Measurements from ENCODE around the gene ASB2. TPM values are rescaled to one million over a fixed set of nuclear protein-coding genes. Genes with fewer than 3 reads are reported as not detected.

Gene ASB2
- total RNA-seq, 4 donors from 2014 or later = 22.1 to 35.8 (median 27.9) TPM

- intact Hi-C loops (cut with DNase I; ENCODE audit: low total_unique reads) (no loop called here), in situ Hi-C loops (cut with MboI; ENCODE audit: low pct_ligation_motif_present in 1 of 4, low pct_unique_long_range_greater_than_20kb in 1 of 4, low sequenced_read_pairs in 3 of 4) (no loop called here)
- Histone ChIP-seq H3K9me3 (no peaks in the 10 kb centered on the region), H3K4me1 (no peaks in the 10 kb centered on the region), H3K4me3 (no peak overlapping the region), H3K27ac (no peak overlapping the region), H3K36me3 (no peaks in the 10 kb centered on the region), H3K27me3 (no peaks in the 10 kb centered on the region)
- DNase-seq = no peak
- no peak for TF ChIP-seq POLR2A (IDR thresholded peaks at IDR 0.05)
- TF ChIP-seq, protein P1, sequence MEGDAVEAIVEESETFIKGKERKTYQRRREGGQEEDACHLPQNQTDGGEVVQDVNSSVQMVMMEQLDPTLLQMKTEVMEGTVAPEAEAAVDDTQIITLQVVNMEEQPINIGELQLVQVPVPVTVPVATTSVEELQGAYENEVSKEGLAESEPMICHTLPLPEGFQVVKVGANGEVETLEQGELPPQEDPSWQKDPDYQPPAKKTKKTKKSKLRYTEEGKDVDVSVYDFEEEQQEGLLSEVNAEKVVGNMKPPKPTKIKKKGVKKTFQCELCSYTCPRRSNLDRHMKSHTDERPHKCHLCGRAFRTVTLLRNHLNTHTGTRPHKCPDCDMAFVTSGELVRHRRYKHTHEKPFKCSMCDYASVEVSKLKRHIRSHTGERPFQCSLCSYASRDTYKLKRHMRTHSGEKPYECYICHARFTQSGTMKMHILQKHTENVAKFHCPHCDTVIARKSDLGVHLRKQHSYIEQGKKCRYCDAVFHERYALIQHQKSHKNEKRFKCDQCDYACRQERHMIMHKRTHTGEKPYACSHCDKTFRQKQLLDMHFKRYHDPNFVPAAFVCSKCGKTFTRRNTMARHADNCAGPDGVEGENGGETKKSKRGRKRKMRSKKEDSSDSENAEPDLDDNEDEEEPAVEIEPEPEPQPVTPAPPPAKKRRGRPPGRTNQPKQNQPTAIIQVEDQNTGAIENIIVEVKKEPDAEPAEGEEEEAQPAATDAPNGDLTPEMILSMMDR (IDR thresholded peaks at IDR 0.05) = no peak
- 35% methylated on average over 3 of the region's 3 CpGs; no CpG with 5 or more reads in 1 of the 2 donors for WGBS, 2 donors (ENCODE audit: low coverage in 1 of 2)
These were observed 59.9 kb downstream of the ASB2 start for GRCh38 chr14:93916498-93916897.

- in situ Hi-C loops (cut with MboI; ENCODE audit: low pct_ligation_motif_present in 1 of 4, low pct_unique_long_range_greater_than_20kb in 1 of 4, low sequenced_read_pairs in 3 of 4) = no loop called here
- Histone ChIP-seq H3K9me3 (no peaks in the 10 kb centered on the region), H3K27me3 (no peaks in the 10 kb centered on the region), H3K4me3 (no peak overlapping the region), H3K4me1 (no peaks in the 10 kb centered on the region), H3K27ac (no peak overlapping the region), H3K36me3 (no peaks in the 10 kb centered on the region)
- TF ChIP-seq EP300 (IDR thresholded peaks at IDR 0.05; ENCODE audit: low read depth) (no peak), POLR2AphosphoS5 (IDR thresholded peaks at IDR 0.05) (no peak), POLR2A (IDR thresholded peaks at IDR 0.05) (no peak)
- TF ChIP-seq, protein P1 (IDR thresholded peaks at IDR 0.05) = no peak
- intact Hi-C loops (cut with DNase I; ENCODE audit: low total_unique reads) = no loop called here
- DNase-seq = no peak
- WGBS, 2 donors (ENCODE audit: low coverage in 1 of 2) = 22 to 42% methylated on average over 2 of the region's 2 CpGs
These were observed 60.6 kb downstream of the ASB2 start for GRCh38 chr14:93915800-93916199.

DNA sequence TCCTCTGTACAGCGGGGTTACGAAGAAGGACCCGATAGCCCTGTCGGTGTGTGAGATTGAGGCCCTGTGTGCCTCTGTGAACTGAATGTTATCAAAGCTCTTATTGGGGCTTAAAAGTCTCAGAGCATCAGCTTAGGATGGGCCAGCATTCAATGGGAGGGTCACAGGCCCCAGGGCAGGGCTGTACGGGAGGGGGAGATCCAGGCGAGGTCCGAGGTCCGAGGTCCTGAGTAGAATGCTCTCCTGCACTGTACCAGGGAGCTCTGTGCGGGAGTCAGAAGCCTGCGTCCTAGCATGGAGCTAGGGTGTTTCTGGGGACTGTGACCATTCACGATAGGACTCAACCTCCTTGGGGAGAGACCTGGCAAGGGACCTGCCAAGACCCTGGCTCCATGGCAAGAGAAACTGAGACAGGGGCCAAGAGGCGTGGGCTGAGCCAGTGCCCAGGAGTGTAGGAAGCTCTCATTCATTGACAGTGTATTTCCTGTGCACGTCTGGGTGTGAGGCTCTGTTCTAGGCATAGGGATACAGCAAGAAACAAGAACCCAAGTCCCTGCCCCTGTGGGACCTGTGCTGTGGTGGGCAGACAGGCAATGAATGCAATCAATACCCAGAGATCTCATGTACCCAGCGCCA is 61.2 kb downstream of the ASB2 start:
- WGBS, 2 donors (ENCODE audit: low coverage in 1 of 2) = 73 to 81% methylated on average over 6 to 14 of the region's 14 CpGs
- Histone ChIP-seq H3K27me3 (no peaks in the 10 kb centered on the region), H3K4me1 (no peaks in the 10 kb centered on the region), H3K27ac (no peak overlapping the region), H3K36me3 (no peaks in the 10 kb centered on the region), H3K4me3 (no peak overlapping the region), H3K9me3 (no peaks in the 10 kb centered on the region)
- intact Hi-C loops (cut with DNase I; ENCODE audit: low total_unique reads) = no loop called here
- TF ChIP-seq, protein P1 (IDR thresholded peaks at IDR 0.05) = no peak
- TF ChIP-seq EP300 (IDR thresholded peaks at IDR 0.05; ENCODE audit: low read depth) (no peak), POLR2A (IDR thresholded peaks at IDR 0.05) (no peak), POLR2AphosphoS5 (IDR thresholded peaks at IDR 0.05) (no peak)
- DNase-seq = no peak
- in situ Hi-C loops (cut with MboI; ENCODE audit: low pct_ligation_motif_present in 1 of 4, low pct_unique_long_range_greater_than_20kb in 1 of 4, low sequenced_read_pairs in 3 of 4) = no loop called here

DNA sequence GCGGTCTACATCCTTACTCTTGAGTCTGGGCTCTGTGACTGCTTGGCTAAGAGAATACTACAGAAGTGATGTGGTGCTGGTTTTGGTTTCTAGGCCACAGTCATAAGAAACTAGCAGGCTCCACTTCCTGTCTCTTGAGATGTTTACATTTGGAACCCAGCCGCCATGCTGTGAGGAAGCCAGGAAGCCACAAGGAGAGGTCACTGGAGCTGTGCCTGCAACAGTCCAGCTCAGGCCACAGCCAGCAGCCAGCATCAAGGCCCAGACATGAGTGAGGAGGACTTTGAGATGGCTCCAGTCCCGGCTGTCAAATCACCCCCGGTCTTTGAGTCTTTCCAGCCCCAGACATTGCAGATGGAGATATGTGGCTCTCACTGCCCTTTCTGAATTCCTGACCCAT is 62.1 kb downstream of the ASB2 start:
- Histone ChIP-seq H3K4me1 (no peaks in the 10 kb centered on the region), H3K27ac (no peak overlapping the region), H3K9me3 (no peaks in the 10 kb centered on the region), H3K36me3 (no peaks in the 10 kb centered on the region), H3K27me3 (no peaks in the 10 kb centered on the region), H3K4me3 (no peak overlapping the region)
- in situ Hi-C loops (cut with MboI; ENCODE audit: low pct_ligation_motif_present in 1 of 4, low pct_unique_long_range_greater_than_20kb in 1 of 4, low sequenced_read_pairs in 3 of 4) (no loop called here), intact Hi-C loops (cut with DNase I; ENCODE audit: low total_unique reads) (no loop called here)
- WGBS, 2 donors (ENCODE audit: low coverage in 1 of 2) = 58 to 74% methylated on average over 2 to 4 of the region's 4 CpGs
- TF ChIP-seq POLR2A (IDR thresholded peaks at IDR 0.05) (no peak), POLR2AphosphoS5 (IDR thresholded peaks at IDR 0.05) (no peak), EP300 (IDR thresholded peaks at IDR 0.05; ENCODE audit: low read depth) (no peak)
- TF ChIP-seq, protein P1 (IDR thresholded peaks at IDR 0.05) = no peak
- DNase-seq = no peak
